ENCODE results near the gene SNRPA1. TPM values are rescaled to one million over a fixed set of nuclear protein-coding genes. Genes with fewer than 3 reads are reported as not detected.
A peak's percentile ranks its signal among the peaks of the same experiment; 100 is the strongest.

The SNRPA1 gene
- total and polyA plus RNA-seq, 5 donors, result 23.4 to 37.3 (median 28.5) TPM

- intact Hi-C loops (cut with DNase I), result no loop called here
Measured at GRCh38 chr15:101318147-101318819, 23.2 kb upstream of the SNRPA1 start.

GRCh38 chr15:101317336-101317872 lies 22.4 kb upstream of the SNRPA1 start:
- Histone ChIP-seq H3K4me1 (ENCODE audit: control insufficient read depth, insufficient read depth, low read length) (peaks cover 2% of the 10 kb centered on the region), H3K27me3 (ENCODE audit: control insufficient read depth, insufficient read depth) (no peaks in the 10 kb centered on the region), H3K4me3 (ENCODE audit: low read length) (no peak overlapping the region), H3K9me3 (ENCODE audit: control insufficient read depth, low read length) (no peaks in the 10 kb centered on the region), H3K27ac (ENCODE audit: low read length) (no peak overlapping the region)
- intact Hi-C loops (cut with DNase I), result no loop called here
- ATAC-seq, result no peak
- WGBS, result 89% methylated on average over 6 of the region's 6 CpGs
- DNase-seq, result no peak

More at GRCh38 chr15:101318147-101318819, 23.2 kb upstream of the SNRPA1 start:
- H3K4me1 ChIP-seq (ENCODE audit: control insufficient read depth, insufficient read depth, low read length), result peaks cover 2% of the 10 kb centered on the region
- no peaks in the 10 kb centered on the region for H3K27me3 ChIP-seq (ENCODE audit: control insufficient read depth, insufficient read depth)
- ATAC-seq (no peak), DNase-seq (no peak)
- H3K9me3 ChIP-seq (ENCODE audit: control insufficient read depth, low read length), result no peaks in the 10 kb centered on the region
- H3K4me3 ChIP-seq (ENCODE audit: low read length), result no peak overlapping the region
- no peak overlapping the region for H3K27ac ChIP-seq (ENCODE audit: low read length)
- 79% methylated on average over 20 of the region's 20 CpGs for WGBS

GRCh38 chr15:101316529-101316928 lies 21.5 kb upstream of the SNRPA1 start:
- intact Hi-C loops (cut with DNase I), result no loop called here
- no peak for ATAC-seq
- no peak overlapping the region for H3K4me3 ChIP-seq (ENCODE audit: low read length)
- no peak overlapping the region for H3K27ac ChIP-seq (ENCODE audit: low read length)
- no peaks in the 10 kb centered on the region for H3K27me3 ChIP-seq (ENCODE audit: control insufficient read depth, insufficient read depth)
- H3K9me3 ChIP-seq (ENCODE audit: control insufficient read depth, low read length), result no peaks in the 10 kb centered on the region
- no peak for DNase-seq
- peaks cover 2% of the 10 kb centered on the region for H3K4me1 ChIP-seq (ENCODE audit: control insufficient read depth, insufficient read depth, low read length)
- 83% methylated on average over 5 of the region's 5 CpGs for WGBS

DNA sequence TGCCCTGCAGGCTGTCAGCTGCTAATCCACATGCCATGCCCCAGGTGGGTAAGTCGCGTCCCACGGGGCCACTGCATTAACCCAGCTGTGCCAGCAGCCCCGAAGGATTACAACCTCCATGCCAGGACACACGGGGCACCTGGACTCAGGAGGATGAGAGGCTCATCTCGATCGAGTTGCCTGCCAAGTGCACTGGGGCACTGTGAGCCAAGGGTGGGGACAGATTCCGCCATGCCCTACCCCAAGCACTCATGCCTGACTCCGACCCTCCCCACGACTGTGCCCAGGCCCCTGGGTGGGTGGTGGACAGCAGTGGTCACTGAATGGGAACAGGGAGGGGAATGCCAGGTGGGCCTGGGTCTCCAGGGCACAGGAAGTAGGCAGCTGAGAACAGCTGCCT lies 20.7 kb upstream of the SNRPA1 start:
- intact Hi-C loops (cut with DNase I), result no loop called here
- ATAC-seq, result no peak
- Histone ChIP-seq H3K4me3 (ENCODE audit: low read length) (no peak overlapping the region), H3K4me1 (ENCODE audit: control insufficient read depth, insufficient read depth, low read length) (peaks cover 2% of the 10 kb centered on the region), H3K9me3 (ENCODE audit: control insufficient read depth, low read length) (no peaks in the 10 kb centered on the region), H3K27me3 (ENCODE audit: control insufficient read depth, insufficient read depth) (no peaks in the 10 kb centered on the region), H3K27ac (ENCODE audit: low read length) (no peak overlapping the region)
- WGBS, result 90% methylated on average over 10 of the region's 10 CpGs
- no peak for DNase-seq

DNA sequence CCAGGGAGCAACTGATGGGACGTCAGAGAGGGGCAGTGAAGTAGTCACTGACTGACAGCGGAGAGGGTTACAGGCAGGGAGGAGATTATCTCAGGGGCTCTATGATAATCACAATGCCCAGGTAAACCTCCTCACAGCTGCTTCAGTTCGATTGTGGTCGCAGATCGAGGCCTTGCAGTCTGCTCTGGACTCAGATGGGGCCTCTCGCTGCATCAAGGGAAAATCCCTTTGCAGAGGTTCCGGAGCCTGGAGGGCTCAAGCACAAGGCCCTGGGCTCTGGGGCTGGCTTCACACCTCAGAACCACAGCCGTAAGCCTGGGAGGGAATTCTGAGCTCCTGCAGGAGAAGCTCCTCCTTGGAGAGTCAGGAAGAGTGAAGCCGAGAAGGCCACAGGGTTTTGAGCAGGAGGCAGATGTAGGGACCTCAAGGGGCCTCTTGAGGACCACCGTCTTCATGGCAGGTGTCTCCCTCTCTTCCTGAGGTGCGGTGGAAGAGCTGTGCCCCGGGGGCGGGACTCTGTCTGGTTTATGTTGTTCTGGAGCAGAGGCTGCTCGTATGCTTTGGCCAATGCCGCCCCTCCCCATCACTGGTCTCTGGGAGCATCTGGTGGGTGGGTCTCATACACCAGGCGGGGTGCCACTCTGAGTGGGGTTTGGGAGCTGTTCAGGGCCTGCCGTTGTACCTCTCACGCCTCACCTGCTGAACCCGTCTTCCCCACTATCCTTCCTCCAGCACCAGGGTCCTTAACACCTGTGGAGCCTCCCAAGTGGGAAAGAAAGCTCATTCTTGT lies 19.5 kb upstream of the SNRPA1 start:
- WGBS, result 82% methylated on average over 19 of the region's 19 CpGs
- no peak overlapping the region for H3K4me3 ChIP-seq (ENCODE audit: low read length)
- H3K27ac ChIP-seq (ENCODE audit: low read length), result no peak overlapping the region
- DNase-seq (no peak), ATAC-seq (no peak)
- intact Hi-C loops (cut with DNase I), result no loop called here
- peaks cover 2% of the 10 kb centered on the region for H3K4me1 ChIP-seq (ENCODE audit: control insufficient read depth, insufficient read depth, low read length)
- no peaks in the 10 kb centered on the region for H3K9me3 ChIP-seq (ENCODE audit: control insufficient read depth, low read length)
- no peaks in the 10 kb centered on the region for H3K27me3 ChIP-seq (ENCODE audit: control insufficient read depth, insufficient read depth)

DNA sequence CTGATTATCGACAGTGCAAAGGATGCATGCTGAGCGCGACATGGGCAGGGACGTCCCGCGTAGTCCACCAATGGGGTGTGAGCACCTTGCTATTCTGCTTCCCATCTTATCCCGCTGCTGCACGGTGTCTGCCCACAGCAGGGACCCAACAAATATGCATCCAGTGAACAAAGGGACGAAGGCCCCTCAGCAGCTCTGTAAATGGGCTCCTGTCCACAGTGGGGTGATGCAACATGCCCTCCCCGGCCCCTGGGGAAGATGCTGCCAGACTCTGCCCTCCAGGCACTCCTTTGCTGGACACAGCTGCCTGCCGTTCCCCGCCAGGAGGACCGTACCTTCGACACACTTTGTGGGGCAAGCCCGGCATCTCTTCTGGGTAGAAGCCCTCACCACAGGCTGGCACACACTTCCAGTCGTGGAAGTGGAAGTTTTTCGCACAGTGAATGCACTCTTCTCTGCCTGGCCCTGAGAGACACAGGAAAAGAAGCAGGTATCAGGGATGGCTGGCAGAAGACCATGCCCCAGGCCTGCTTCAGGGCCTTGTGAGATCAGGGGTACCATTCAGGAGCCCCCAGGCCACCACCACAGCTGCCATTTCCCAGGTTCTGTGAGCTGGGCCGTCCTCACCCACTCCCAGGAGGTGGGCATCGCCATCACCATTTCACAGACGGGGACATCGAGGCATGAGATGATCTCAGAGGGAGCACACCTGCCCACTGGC lies 18.2 kb upstream of the SNRPA1 start:
- no peak overlapping the region for H3K4me3 ChIP-seq (ENCODE audit: low read length)
- intact Hi-C loops (cut with DNase I), result no loop called here
- no peaks in the 10 kb centered on the region for H3K27me3 ChIP-seq (ENCODE audit: control insufficient read depth, insufficient read depth)
- DNase-seq (no peak), ATAC-seq (no peak)
- WGBS, result 90% methylated on average over 21 of the region's 21 CpGs
- no peaks in the 10 kb centered on the region for H3K4me1 ChIP-seq (ENCODE audit: control insufficient read depth, insufficient read depth, low read length)
- no peak overlapping the region for H3K27ac ChIP-seq (ENCODE audit: low read length)
- no peaks in the 10 kb centered on the region for H3K9me3 ChIP-seq (ENCODE audit: control insufficient read depth, low read length)

- Histone ChIP-seq H3K27ac (ENCODE audit: low read length) (no peak overlapping the region), H3K9me3 (ENCODE audit: control insufficient read depth, low read length) (no peaks in the 10 kb centered on the region), H3K4me1 (ENCODE audit: control insufficient read depth, insufficient read depth, low read length) (no peaks in the 10 kb centered on the region), H3K27me3 (ENCODE audit: control insufficient read depth, insufficient read depth) (no peaks in the 10 kb centered on the region), H3K4me3 (ENCODE audit: low read length) (no peak overlapping the region)
- ATAC-seq (no peak), DNase-seq (peak in 1 of 3 donors; percentile 49)
- 93% methylated on average over 7 of the region's 7 CpGs for WGBS
- intact Hi-C loops (cut with DNase I), result no loop called here
Measured at GRCh38 chr15:101310508-101310907, 15.5 kb upstream of the SNRPA1 start.

DNA sequence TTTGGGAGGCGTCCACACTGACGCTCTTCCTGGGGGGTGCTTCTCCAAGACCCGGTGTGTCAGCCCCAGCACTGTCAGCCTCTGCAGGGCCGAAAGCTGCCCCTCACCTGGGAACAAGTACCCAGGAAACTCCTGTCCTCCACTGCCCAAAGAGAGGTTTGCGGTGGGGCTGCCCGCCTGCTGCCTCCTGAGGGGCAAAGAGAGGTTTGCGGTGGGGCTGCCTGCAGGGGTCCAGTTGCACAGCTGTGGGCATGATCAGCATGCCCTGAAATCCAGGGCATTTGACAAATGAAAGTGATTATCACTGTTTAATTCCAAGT lies 15.1 kb upstream of the SNRPA1 start:
- intact Hi-C loops (cut with DNase I), result no loop called here
- 91% methylated on average over 7 of the region's 7 CpGs for WGBS

DNA sequence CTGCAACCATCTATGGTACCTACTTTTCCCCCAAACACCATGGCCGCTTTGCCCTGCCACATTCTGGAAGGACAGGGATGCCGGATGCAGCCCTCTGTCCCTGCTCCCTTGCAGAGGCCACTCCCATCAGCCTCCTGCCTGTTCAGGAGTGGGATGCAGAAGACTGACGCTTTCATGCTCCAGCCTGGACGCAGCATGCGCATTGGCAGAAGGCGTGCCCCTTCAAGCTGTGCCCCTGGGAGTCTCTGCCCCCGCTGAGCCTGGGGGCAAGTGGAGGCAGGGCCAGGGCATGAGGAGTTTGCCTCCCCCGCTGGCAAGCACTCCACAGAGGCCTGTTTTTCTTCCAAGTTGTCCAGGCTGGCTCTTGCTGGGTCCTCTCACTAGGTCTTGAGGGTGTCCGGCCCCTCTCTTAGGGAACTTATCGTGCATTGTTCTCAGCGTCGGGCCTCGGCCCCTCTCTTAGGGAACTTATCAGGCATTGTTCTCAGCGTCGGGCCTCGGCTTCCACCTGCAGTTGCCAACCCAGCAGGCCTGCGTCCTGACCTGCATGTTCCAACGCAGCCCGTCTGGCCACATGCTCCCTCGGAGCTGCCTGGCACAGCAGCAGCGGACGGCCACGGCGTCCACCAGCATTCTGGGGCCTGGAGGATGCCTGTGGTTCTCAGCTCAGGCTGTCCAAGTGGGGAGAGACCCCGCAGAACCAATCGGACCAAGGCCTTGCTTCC lies 14.6 kb upstream of the SNRPA1 start:
- WGBS, result 85% methylated on average over 26 of the region's 26 CpGs
- intact Hi-C loops (cut with DNase I), result loop anchor here in 2 of 4 donors (10.0 kb wide), 2 partner anchors 185 to 195 kb away; no protein-coding TSS in a partner anchor
- no peak overlapping the region for H3K4me3 ChIP-seq (ENCODE audit: low read length)
- H3K27ac ChIP-seq (ENCODE audit: low read length), result no peak overlapping the region
- no peaks in the 10 kb centered on the region for H3K4me1 ChIP-seq (ENCODE audit: control insufficient read depth, insufficient read depth, low read length)
- no peaks in the 10 kb centered on the region for H3K27me3 ChIP-seq (ENCODE audit: control insufficient read depth, insufficient read depth)
- DNase-seq (peak in 1 of 3 donors; percentile 30), ATAC-seq (no peak)
- H3K9me3 ChIP-seq (ENCODE audit: control insufficient read depth, low read length), result no peaks in the 10 kb centered on the region

More for the DNA sequence above, 15.1 kb upstream of the SNRPA1 start:
- DNase-seq, result peak in 1 of 3 donors; percentile 28
- Histone ChIP-seq H3K4me3 (ENCODE audit: low read length) (no peak overlapping the region), H3K9me3 (ENCODE audit: control insufficient read depth, low read length) (no peaks in the 10 kb centered on the region), H3K27me3 (ENCODE audit: control insufficient read depth, insufficient read depth) (no peaks in the 10 kb centered on the region), H3K27ac (ENCODE audit: low read length) (no peak overlapping the region), H3K4me1 (ENCODE audit: control insufficient read depth, insufficient read depth, low read length) (no peaks in the 10 kb centered on the region)
- ATAC-seq, result no peak

DNA sequence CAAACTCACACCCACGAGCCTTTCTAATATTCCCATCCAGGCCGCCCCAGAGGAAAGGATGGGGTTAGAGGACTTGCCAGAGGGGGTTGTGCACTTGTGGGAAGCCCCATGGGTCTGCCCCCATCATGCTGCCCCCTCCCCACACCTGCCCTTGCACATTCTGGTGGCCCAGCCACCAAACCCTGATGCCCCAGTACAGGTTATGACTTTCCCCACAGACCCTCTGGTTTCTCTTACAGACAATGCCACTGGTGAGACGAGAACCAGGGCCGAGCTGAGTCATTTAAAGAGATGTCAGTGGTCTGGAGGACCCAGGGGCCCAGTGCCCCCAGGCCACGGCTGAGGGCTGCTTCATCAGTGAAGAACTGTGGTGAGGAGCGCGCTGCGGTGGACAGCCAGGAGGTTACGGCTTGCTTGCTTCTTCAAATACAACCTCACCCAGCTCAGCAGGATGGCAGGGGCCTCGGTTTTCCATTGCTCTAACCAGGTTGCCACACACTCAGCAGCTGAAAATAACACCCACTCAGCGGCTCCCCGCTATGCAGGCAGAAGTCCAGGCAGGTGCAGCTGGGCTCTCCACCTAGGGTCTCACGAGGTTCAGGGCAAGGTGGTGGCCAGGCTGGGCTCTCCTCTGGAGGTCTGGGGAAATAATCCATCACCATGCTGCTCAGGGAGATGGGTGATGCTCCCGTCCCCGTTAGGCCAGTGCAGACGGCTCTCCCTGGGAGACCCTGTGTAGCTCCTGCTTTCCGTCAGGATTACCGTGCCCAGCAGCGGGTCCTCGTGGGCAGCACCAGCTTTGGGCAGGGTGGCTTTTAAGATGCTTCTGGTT lies 13.8 kb upstream of the SNRPA1 start:
- Histone ChIP-seq H3K27me3 (ENCODE audit: control insufficient read depth, insufficient read depth) (no peaks in the 10 kb centered on the region), H3K4me3 (ENCODE audit: low read length) (no peak overlapping the region), H3K4me1 (ENCODE audit: control insufficient read depth, insufficient read depth, low read length) (no peaks in the 10 kb centered on the region), H3K27ac (ENCODE audit: low read length) (no peak overlapping the region), H3K9me3 (ENCODE audit: control insufficient read depth, low read length) (no peaks in the 10 kb centered on the region)
- DNase-seq, result peak in 1 of 3 donors; percentile 39
- intact Hi-C loops (cut with DNase I), result loop anchor here in 2 of 4 donors (10.0 kb wide), 2 partner anchors 186 to 196 kb away; no protein-coding TSS in a partner anchor
- no peak for ATAC-seq
- 88% methylated on average over 20 of the region's 20 CpGs for WGBS

Measured in right cardiac atrium (tissue), 5 donors.